PC-9 (cell line): Measurements from ENCODE around the gene MCU.

Source experiments
- CTCF ChIP-seq: fragments of 200-600 bp; sonication (generic); conservative IDR thresholded peaks from 2 replicates; pipeline ENCODE4 v1.6.1; 2017; ENCODE audit warnings: mixed run types, antibody characterized with exemption, mild to moderate bottlenecking, moderate library complexity
- EZH2 ChIP-seq: fragments of 200-600 bp; sonication (generic); IDR thresholded peaks from 2 replicates; pipeline ENCODE4 v1.8.0; 2017; ENCODE audit warnings: antibody characterized with exemption, low read depth

- no peak for TF ChIP-seq EZH2
- TF ChIP-seq CTCF, result no peak
Observed at GRCh38 chr10:72855129-72855528, 163.2 kb downstream of the MCU start.
